Measurements from ENCODE around the gene SAMD15.

- TF ChIP-seq POLR2A (IDR thresholded peaks at IDR 0.05) (no peak), CTCF (IDR thresholded peaks at IDR 0.05) (no peak), EP300 (IDR thresholded peaks at IDR 0.05) (no peak)
Observed at GRCh38 chr14:77356899-77357298, 20.3 kb upstream of the SAMD15 start.

Measured in gastroesophageal sphincter (tissue), 3 donors.